Activated CD8-positive, alpha-beta memory T cell treated with anti-CD3 and anti-CD28 coated beads, Interleukin-2, amount 50 U/mL, for 1 hour (primary cell): ENCODE measurements around the gene IFI27.
"Not testable (repeated sequence)": the region's sequence is repeated elsewhere in the genome, so short reads cannot be mapped to it uniquely, and the experiment has no call there.

Source experiments
- DNase-seq: peaks from one replicate; pipeline ENCODE4 v3.0.0-alpha.2; 2020; ENCODE audit errors: extremely low read depth

Gene IFI27

GRCh38 chr14:94156143-94156542 is 45.6 kb downstream of the IFI27 start:
- DNase-seq: not testable (repeated sequence)

- DNase-seq: no peak
Observed at GRCh38 chr14:94157197-94157596, 46.7 kb downstream of the IFI27 start.

DNA sequence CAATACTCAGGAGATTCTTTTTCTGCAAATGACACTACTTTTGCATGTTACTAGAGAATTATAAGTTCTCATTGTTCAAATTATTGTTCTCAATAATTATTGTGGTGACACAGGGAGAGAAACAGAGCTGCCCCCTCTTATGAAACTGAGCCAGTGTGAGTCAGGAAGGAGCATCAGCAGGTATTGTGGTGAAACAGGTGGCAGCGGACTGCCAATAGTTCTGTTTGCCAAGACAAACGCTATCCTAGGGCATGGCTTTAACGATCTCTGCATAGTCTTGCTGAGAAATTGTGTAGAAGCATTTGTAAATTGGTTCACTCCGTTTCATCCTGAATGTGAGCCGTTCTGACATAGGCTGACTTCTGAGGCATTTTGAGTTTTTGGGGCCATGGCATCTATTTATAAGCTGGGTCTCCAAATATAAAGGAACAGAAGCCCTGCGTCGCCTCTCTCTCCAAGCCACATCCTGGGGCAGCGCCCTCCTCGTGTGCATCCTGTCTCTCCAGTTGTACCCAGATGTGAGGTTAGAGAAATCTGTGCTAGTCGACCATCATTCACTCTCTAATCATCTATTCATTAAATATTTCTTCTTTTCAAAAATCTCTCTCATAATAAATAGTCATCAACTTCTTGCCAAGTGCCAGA is 47.8 kb downstream of the IFI27 start:
- DNase-seq: no peak

DNA sequence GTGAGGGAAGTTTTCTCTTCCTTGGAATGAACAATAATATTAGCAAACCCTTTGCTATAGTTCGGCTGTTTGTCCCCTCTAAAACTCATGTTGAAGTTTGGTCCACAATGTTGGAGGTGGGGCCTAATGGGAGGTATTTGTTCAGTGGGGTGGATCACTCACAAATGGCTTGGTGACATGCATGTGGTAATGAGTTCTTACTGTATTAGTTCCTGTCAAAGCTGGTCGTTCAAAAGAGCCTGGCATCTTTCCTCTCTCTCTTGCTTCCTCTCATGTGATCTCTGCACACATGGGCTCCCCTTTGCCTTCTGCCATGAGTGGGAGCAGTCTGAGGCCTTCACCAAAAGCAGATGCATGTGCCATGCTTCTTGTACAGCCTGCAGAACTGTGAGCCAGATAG is 50.5 kb downstream of the IFI27 start:
- no peak for DNase-seq

- no peak for DNase-seq
Observed at GRCh38 chr14:94161981-94162380, 51.4 kb downstream of the IFI27 start.

- no peak for DNase-seq
Observed at GRCh38 chr14:94162466-94162865, 51.9 kb downstream of the IFI27 start.

GRCh38 chr14:94163796-94164195 is 53.3 kb downstream of the IFI27 start:
- DNase-seq: no peak

DNA sequence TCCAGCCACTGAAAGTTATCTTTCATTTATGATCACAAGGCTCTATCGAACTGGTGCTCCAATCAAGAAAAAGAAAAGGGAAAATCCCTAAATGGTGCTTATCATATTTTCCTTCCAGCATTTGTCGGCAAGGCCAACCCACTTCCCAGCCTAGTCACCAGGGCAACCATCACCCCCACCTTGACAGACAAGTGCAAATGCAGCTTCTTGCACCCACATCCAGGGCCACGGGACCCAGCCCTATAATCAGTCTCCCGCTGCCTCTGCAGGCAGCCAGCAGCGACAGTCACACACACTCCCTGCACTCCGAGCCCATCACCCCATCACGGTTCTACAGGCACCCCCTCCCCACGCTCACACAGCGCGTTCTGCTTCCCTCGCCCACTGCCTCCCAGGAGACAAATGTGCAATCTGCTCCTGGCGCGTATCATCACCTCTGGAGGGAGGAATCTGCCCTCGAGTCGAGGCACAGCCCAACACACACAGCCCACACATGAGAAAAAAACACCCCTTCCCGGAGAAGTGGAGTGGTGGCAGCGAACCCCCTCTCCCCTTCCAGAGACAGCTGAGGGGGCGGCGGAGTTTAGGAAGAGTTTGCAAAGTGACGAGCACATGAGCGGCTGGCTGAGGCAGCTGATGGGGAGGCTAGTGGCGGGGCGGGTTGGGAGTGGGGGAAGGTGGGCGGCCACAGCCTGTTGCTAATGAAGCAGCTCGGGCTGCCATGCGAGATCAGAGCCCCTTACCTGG is 54.3 kb downstream of the IFI27 start:
- DNase-seq: no peak

GRCh38 chr14:94165744-94166143 is 55.2 kb downstream of the IFI27 start:
- DNase-seq: no peak
